ENCODE results near the gene CD58.
"Not testable (repeated sequence)": the region's sequence is repeated elsewhere in the genome, so short reads cannot be mapped to it uniquely, and the experiment has no call there.

CD58 gene

GRCh38 chr1:116570358-116571214 lies at the start of gene CD58:
TSS of gene CD58 (minus strand) at chr1:116571026. CDS start at chr1:116570972, 54 bp downstream.
- peak in 48 of 51 donors; percentile 25 to 78 (median 60) for DNase-seq

- DNase-seq = not testable (repeated sequence)
These were observed 49.6 kb upstream of the CD58 start for GRCh38 chr1:116620392-116620791.

- not testable (repeated sequence) for DNase-seq
These were observed 48.3 kb upstream of the CD58 start for GRCh38 chr1:116619106-116619505.

- not testable (repeated sequence) for DNase-seq
These were observed 47.0 kb upstream of the CD58 start for GRCh38 chr1:116617808-116618207.

- DNase-seq = not testable (repeated sequence)
These were observed 43.0 kb upstream of the CD58 start for GRCh38 chr1:116613825-116614224.

- DNase-seq = not testable (repeated sequence)
These were observed 39.1 kb upstream of the CD58 start for GRCh38 chr1:116609801-116610371.

GRCh38 chr1:116608841-116609240 lies 38.0 kb upstream of the CD58 start:
- DNase-seq = not testable (repeated sequence)

- not testable (repeated sequence) for DNase-seq
These were observed 37.3 kb upstream of the CD58 start for GRCh38 chr1:116608151-116608550.

- not testable (repeated sequence) for DNase-seq
These were observed 36.6 kb upstream of the CD58 start for GRCh38 chr1:116607463-116607862.

GRCh38 chr1:116606067-116606466 lies 35.2 kb upstream of the CD58 start:
- not testable (repeated sequence) for DNase-seq

GRCh38 chr1:116605315-116605714 lies 34.5 kb upstream of the CD58 start:
- DNase-seq = no peak

- DNase-seq = not testable (repeated sequence)
These were observed 33.6 kb upstream of the CD58 start for GRCh38 chr1:116604408-116604807.

GRCh38 chr1:116603646-116604045 lies 32.8 kb upstream of the CD58 start:
- DNase-seq = not testable (repeated sequence)

GRCh38 chr1:116599369-116599768 lies 28.5 kb upstream of the CD58 start:
- not testable (repeated sequence) for DNase-seq

- DNase-seq = not testable (repeated sequence)
These were observed 27.7 kb upstream of the CD58 start for GRCh38 chr1:116598420-116599036.

GRCh38 chr1:116597388-116597787 lies 26.6 kb upstream of the CD58 start:
- not testable (repeated sequence) for DNase-seq

GRCh38 chr1:116596742-116597307 lies 26.0 kb upstream of the CD58 start:
- DNase-seq = not testable (repeated sequence)

GRCh38 chr1:116595946-116596741 lies 25.3 kb upstream of the CD58 start:
- DNase-seq = peak in 14 of 51 donors; percentile 3 to 65 (median 8)

GRCh38 chr1:116595065-116595840 lies 24.4 kb upstream of the CD58 start:
- not testable (repeated sequence) for DNase-seq

GRCh38 chr1:116593977-116594376 lies 23.2 kb upstream of the CD58 start:
- not testable (repeated sequence) for DNase-seq

All from hypothalamus (tissue), 51 donors.